PC-3 (cell line): ENCODE measurements around the gene DNAH2.

Experiments
- EZH2 ChIP-seq: fragments of 300-600 bp; sonication (generic); IDR thresholded peaks from one replicate; pipeline ENCODE4 v1.6.1; 2017; ENCODE audit warnings: antibody characterized with exemption, mild to moderate bottlenecking, low read length; ENCODE audit not compliant: unreplicated experiment
- TF ChIP-seq, protein P1 (sequence below): fragments of 300-600 bp; sonication (generic); conservative IDR thresholded peaks from 2 replicates; pipeline ENCODE4 v1.5.1; 2017; ENCODE audit warnings: antibody characterized with exemption, low read depth, mild to moderate bottlenecking, low read length

GRCh38 chr17:7841915-7842379 lies 124.4 kb downstream of the DNAH2 start:
- TF ChIP-seq, protein P1, sequence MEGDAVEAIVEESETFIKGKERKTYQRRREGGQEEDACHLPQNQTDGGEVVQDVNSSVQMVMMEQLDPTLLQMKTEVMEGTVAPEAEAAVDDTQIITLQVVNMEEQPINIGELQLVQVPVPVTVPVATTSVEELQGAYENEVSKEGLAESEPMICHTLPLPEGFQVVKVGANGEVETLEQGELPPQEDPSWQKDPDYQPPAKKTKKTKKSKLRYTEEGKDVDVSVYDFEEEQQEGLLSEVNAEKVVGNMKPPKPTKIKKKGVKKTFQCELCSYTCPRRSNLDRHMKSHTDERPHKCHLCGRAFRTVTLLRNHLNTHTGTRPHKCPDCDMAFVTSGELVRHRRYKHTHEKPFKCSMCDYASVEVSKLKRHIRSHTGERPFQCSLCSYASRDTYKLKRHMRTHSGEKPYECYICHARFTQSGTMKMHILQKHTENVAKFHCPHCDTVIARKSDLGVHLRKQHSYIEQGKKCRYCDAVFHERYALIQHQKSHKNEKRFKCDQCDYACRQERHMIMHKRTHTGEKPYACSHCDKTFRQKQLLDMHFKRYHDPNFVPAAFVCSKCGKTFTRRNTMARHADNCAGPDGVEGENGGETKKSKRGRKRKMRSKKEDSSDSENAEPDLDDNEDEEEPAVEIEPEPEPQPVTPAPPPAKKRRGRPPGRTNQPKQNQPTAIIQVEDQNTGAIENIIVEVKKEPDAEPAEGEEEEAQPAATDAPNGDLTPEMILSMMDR: no peak
- no peak for TF ChIP-seq EZH2
